ENCODE measurements around the gene SFSWAP. TPM values are rescaled to one million over a fixed set of nuclear protein-coding genes. Genes with fewer than 3 reads are reported as not detected.
"Not testable (repeated sequence)": the region's sequence is repeated elsewhere in the genome, so short reads cannot be mapped to it uniquely, and the experiment has no call there.

Gene SFSWAP
- total RNA-seq, 1 donor from 2014 or later, result 67.3 TPM

- DNase-seq (ENCODE audit: low spot score) (no peak), ATAC-seq (no peak)
- intact Hi-C loops (cut with DNase I), result no loop called here
Observed at GRCh38 chr12:131774576-131775391, 63.9 kb downstream of the SFSWAP start.

- DNase-seq (ENCODE audit: low spot score) (no peak), ATAC-seq (no peak)
- intact Hi-C loops (cut with DNase I), result no loop called here
Observed at GRCh38 chr12:131775392-131776236, 64.7 kb downstream of the SFSWAP start.

DNA sequence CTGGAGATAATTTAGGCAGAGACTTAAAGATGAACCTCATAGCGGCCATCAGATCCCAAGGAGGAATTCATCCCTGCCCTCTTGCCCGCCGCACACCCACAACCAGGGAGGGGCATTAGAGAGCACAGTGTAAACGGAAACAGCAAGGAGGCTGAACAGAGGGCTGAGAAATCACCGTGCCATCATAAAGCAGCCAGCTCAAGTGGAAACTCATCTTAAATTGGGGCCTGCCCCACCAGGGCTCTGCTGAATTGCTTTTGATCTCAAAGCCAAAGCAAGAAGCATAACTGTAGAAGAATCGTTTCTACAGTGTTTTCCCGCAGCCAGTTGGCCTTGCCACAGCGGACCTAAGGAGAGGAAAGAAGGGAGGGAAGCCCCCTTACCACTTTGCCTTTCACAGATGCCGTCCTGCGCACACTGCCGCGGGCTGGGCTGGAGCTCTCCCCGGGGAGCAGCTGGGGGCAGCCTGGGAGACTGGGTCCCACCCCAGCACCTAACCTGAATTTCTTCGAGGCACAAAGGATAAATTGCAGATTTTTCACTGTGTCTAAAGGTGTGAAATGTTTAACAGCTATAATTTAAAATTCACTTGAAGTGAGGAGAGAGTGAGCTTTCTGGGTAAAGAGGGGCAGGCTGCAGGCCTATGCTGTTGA, 65.5 kb downstream of the SFSWAP start:
- DNase-seq (ENCODE audit: low spot score), result no peak
- intact Hi-C loops (cut with DNase I), result no loop called here
- ATAC-seq, result peak; percentile 55

GRCh38 chr12:131777269-131777668, 66.4 kb downstream of the SFSWAP start:
- intact Hi-C loops (cut with DNase I); DNase-seq (ENCODE audit: low spot score); ATAC-seq: not testable (repeated sequence)

DNA sequence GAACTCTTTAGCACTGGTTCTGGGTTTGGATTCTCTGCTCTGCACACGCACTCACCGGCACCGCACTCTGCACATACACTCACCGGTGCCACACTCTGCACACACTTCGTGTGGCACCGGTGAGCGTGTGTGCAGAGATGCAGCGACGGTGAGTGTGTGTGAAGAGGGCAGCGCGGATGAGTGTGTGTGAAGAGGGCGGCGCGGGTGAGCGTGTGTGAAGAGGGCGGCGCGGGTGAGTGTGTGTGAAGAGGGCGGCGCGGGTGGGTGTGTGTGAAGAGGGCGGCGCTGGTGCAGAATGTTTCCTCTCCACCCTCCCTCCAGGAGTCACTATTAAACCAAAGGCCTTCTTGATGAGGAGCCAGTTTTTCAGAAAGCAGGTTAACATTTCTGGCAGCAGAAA, 68.1 kb downstream of the SFSWAP start:
- DNase-seq (ENCODE audit: low spot score) (no peak), ATAC-seq (no peak)
- intact Hi-C loops (cut with DNase I), result no loop called here

- no peak for DNase-seq (ENCODE audit: low spot score)
- no peak for ATAC-seq
- intact Hi-C loops (cut with DNase I), result no loop called here
Observed at GRCh38 chr12:131782061-131782460, 71.2 kb downstream of the SFSWAP start.

DNA sequence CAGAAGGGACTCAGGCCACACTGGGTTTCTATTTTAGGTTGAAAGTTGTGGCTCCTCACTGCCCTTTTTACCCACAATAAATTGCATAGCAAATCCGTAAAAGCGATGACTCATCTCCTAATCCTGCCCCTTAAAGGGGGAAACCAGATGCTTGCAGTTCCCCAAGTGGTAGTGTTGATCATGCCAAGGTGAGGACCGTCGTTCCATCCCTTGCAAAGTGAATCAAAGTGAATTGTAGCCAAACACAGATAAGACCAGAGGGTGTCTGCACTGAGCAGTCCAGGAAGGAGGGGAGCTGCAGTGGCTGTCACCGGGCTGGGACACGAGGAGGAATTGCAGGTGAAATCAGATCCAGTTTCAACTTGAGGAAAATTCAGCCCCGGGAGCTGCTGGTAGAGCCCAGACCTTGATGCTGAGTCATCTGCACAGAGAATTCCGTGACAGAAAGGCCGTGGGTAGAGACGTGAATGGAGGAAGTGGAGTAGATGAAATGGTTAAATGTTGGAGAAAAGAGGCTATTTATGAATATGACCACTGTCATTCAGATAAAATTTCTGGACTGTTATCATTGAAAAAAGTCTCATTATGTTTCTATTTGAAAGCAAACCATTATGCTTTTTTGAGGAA, 73.1 kb downstream of the SFSWAP start:
- no peak for ATAC-seq
- DNase-seq (ENCODE audit: low spot score), result no peak
- intact Hi-C loops (cut with DNase I), result no loop called here

GRCh38 chr12:131784909-131785762, 74.2 kb downstream of the SFSWAP start:
- no peak for ATAC-seq
- no peak for DNase-seq (ENCODE audit: low spot score)
- intact Hi-C loops (cut with DNase I), result no loop called here

DNA sequence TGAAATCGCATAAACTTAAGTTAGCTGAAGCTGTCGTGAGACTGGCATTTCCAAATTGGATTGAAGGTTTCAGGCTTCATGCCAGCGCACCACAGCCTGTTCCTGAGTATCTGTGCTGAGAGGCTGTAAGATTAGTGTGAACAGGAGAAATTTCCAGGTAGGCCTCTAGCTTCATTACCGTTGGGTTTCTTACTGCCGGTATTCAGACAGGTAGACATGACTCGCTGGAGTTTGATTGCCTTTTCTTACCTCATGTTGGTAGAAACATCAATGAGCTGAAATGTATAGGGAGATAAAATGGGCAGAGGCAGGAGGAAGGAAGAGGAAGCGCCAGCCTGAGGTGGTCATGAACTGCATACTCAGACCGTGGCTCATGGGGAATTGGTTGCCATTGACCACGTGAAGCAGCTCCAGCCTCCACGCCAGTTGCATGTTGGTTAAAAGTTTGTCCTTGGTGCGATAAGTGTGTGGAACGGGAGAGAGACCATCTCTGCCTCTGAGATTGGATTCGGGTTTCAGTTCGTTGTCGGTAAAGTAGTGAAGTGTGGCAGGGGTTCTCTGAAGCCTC, 75.0 kb downstream of the SFSWAP start:
- intact Hi-C loops (cut with DNase I), result no loop called here
- DNase-seq (ENCODE audit: low spot score) (no peak), ATAC-seq (no peak)

- DNase-seq (ENCODE audit: low spot score) (no peak), ATAC-seq (peak; percentile 20)
- intact Hi-C loops (cut with DNase I), result no loop called here
Observed at GRCh38 chr12:131786331-131786730, 75.4 kb downstream of the SFSWAP start.

DNA sequence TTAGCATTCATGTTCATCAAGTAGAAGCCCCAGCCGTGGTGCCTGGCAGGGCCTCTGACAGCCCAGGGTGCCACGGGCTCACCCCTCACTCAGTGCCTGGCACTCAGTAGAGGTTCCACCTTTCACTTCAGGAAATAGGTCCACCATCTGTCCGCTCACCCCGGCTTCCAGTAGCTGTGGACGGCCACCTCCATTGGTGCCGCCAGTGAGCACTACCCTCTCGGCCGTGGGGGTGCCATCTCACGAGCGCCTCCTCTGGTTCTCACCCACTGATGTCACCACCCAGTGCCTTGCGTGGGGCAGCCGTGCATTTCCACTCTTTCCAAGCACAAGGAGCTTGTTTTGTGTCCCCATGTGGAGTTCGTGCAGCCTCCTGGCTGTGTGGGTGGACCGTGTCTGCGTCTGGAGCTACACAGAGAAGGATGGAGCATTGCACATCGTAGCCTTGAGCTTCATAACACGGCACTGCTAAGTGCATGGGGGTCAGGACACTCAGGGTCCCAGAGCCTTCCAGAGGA, 76.3 kb downstream of the SFSWAP start:
- intact Hi-C loops (cut with DNase I), result no loop called here
- ATAC-seq, result no peak
- DNase-seq (ENCODE audit: low spot score), result no peak

- ATAC-seq, result no peak
- intact Hi-C loops (cut with DNase I), result no loop called here
- no peak for DNase-seq (ENCODE audit: low spot score)
Observed at GRCh38 chr12:131788070-131788469, 77.2 kb downstream of the SFSWAP start.

GRCh38 chr12:131789638-131790037, 78.7 kb downstream of the SFSWAP start:
- intact Hi-C loops (cut with DNase I), result no loop called here
- DNase-seq (ENCODE audit: low spot score) (no peak), ATAC-seq (no peak)

GRCh38 chr12:131793243-131794022, 82.5 kb downstream of the SFSWAP start:
- intact Hi-C loops (cut with DNase I), result no loop called here
- ATAC-seq (peak; percentile 13), DNase-seq (ENCODE audit: low spot score) (no peak)

DNA sequence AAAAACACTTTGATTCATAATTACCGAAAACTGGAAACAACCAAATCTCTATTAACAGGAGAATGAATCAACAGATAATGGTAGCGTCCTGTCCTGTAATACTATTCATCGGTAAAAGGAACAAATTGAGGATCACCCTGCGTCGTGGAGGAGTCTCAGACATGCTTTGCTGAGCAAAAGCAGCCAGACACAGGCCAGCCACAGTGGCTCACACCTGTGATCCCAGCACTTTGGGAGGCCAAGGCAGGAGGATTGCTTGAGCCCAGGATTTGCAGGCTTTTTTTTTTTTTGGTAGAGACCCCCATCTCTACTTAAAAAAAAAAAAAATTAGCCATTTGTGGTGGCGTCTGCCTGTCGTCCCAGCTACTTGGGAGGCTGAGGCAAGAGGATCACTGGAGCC, 83.2 kb downstream of the SFSWAP start:
- ATAC-seq (no peak), DNase-seq (ENCODE audit: low spot score) (no peak)
- intact Hi-C loops (cut with DNase I), result no loop called here

GRCh38 chr12:131794573-131794972, 83.7 kb downstream of the SFSWAP start:
- intact Hi-C loops (cut with DNase I), result no loop called here
- ATAC-seq, result no peak

DNA sequence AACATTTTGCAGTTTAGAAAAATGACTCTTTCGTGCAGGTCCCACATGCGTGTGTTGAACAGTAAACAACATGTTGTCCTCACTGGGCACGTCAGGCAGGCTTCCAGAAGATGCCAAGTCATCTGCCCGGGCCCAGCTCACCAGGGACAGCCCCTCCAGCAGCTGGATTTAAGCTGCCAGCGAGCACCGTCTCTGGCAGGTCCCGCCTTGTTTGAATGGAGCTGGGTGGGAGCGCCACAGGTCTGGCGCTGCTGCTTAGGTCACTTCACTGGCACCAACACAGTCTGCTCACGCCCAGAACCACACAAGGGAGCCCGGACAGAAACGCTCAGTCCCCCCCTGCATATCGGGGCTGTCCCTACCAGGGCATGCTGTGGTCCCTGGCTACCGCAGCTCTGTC, 84.2 kb downstream of the SFSWAP start:
- ATAC-seq (no peak), DNase-seq (ENCODE audit: low spot score) (no peak)
- intact Hi-C loops (cut with DNase I), result no loop called here

More at GRCh38 chr12:131794573-131794972, 83.7 kb downstream of the SFSWAP start:
- no peak for DNase-seq (ENCODE audit: low spot score)

Measured in sciatic nerve (tissue), 2 donors.